ENCODE measurements around the gene AFTPH.

Gene AFTPH

GRCh38 chr2:64615192-64615763 is 91.2 kb downstream of the AFTPH start:
- DNase-seq = no peak

- DNase-seq = no peak
Observed at GRCh38 chr2:64615844-64616536, 91.9 kb downstream of the AFTPH start.

GRCh38 chr2:64617631-64618151 is 93.6 kb downstream of the AFTPH start:
- no peak for DNase-seq

GRCh38 chr2:64620661-64621060 is 96.5 kb downstream of the AFTPH start:
- no peak for DNase-seq

- DNase-seq = no peak
Observed at GRCh38 chr2:64622443-64623241, 98.5 kb downstream of the AFTPH start.

- no peak for DNase-seq
Observed at GRCh38 chr2:64623242-64623850, 99.2 kb downstream of the AFTPH start.

GRCh38 chr2:64624108-64624610 is 100.0 kb downstream of the AFTPH start:
- DNase-seq = no peak

GRCh38 chr2:64624862-64625261 is 100.7 kb downstream of the AFTPH start:
- DNase-seq = no peak

GRCh38 chr2:64625299-64626145 is 101.4 kb downstream of the AFTPH start:
- DNase-seq = no peak

GRCh38 chr2:64626146-64626809 is 102.2 kb downstream of the AFTPH start:
- no peak for DNase-seq

GRCh38 chr2:64626963-64627760 is 103.0 kb downstream of the AFTPH start:
- DNase-seq = no peak

- DNase-seq = no peak
Observed at GRCh38 chr2:64627860-64628841, 104.0 kb downstream of the AFTPH start.

- no peak for DNase-seq
Observed at GRCh38 chr2:64629329-64629781, 105.2 kb downstream of the AFTPH start.

GRCh38 chr2:64629875-64630274 is 105.7 kb downstream of the AFTPH start:
- no peak for DNase-seq

- DNase-seq = no peak
Observed at GRCh38 chr2:64630752-64631151, 106.6 kb downstream of the AFTPH start.

GRCh38 chr2:64631771-64632170 is 107.6 kb downstream of the AFTPH start:
- DNase-seq = no peak

- no peak for DNase-seq
Observed at GRCh38 chr2:64632835-64633819, 109.0 kb downstream of the AFTPH start.
